NCI-H146 (cell line): ENCODE measurements around the gene RNF8.
"Not testable (repeated sequence)": the region's sequence is repeated elsewhere in the genome, so short reads cannot be mapped to it uniquely, and the experiment has no call there.

ENCODE experiments used
- DNase-seq: peaks from one replicate; lab custom pipeline; 2025; lab: John Stamatoyannopoulos, UW

RNF8 gene

GRCh38 chr6:37321516-37322415, 32.0 kb upstream of the RNF8 start:
- DNase-seq = no peak

GRCh38 chr6:37323580-37323979, 30.2 kb upstream of the RNF8 start:
- no peak for DNase-seq

- no peak for DNase-seq
These were observed 29.4 kb upstream of the RNF8 start for GRCh38 chr6:37324131-37325033.

GRCh38 chr6:37330345-37330744, 23.4 kb upstream of the RNF8 start:
- DNase-seq = not testable (repeated sequence)

- no peak for DNase-seq
These were observed 22.7 kb upstream of the RNF8 start for GRCh38 chr6:37331047-37331446.

GRCh38 chr6:37332894-37333293, 20.9 kb upstream of the RNF8 start:
- no peak for DNase-seq

GRCh38 chr6:37334047-37334446, 19.7 kb upstream of the RNF8 start:
- DNase-seq = no peak

GRCh38 chr6:37338317-37338716, 15.5 kb upstream of the RNF8 start:
- DNase-seq = not testable (repeated sequence)

- DNase-seq = no peak
These were observed 15.0 kb upstream of the RNF8 start for GRCh38 chr6:37338745-37339255.

- no peak for DNase-seq
These were observed 13.8 kb upstream of the RNF8 start for GRCh38 chr6:37339741-37340638.

- DNase-seq = no peak
These were observed 13.2 kb upstream of the RNF8 start for GRCh38 chr6:37340639-37340943.

- DNase-seq = no peak
These were observed 10.5 kb upstream of the RNF8 start for GRCh38 chr6:37343248-37343647.

- DNase-seq = no peak
These were observed 9.5 kb upstream of the RNF8 start for GRCh38 chr6:37344308-37344707.

- DNase-seq = not testable (repeated sequence)
These were observed 8.0 kb upstream of the RNF8 start for GRCh38 chr6:37345804-37346203.

- no peak for DNase-seq
These were observed 6.6 kb upstream of the RNF8 start for GRCh38 chr6:37347177-37347576.

- DNase-seq = no peak
These were observed 6.1 kb upstream of the RNF8 start for GRCh38 chr6:37347670-37348111.

GRCh38 chr6:37351027-37351426, 2.8 kb upstream of the RNF8 start:
- no peak for DNase-seq

- no peak for DNase-seq
These were observed 1.4 kb upstream of the RNF8 start for GRCh38 chr6:37352384-37352783.

- DNase-seq = peak; percentile 75
These were observed 972 bp downstream of the RNF8 start for GRCh38 chr6:37354526-37355384.

- DNase-seq = no peak
These were observed 3.5 kb downstream of the RNF8 start for GRCh38 chr6:37357288-37357687.

GRCh38 chr6:37357860-37358259, 4.1 kb downstream of the RNF8 start:
- no peak for DNase-seq
